ENCODE measurements around the gene MYD88. TPM values are rescaled to one million over a fixed set of nuclear protein-coding genes. Genes with fewer than 3 reads are reported as not detected.
A peak's percentile ranks its signal among the peaks of the same experiment; 100 is the strongest.

Gene MYD88
- total RNA-seq, 1 experiment from 2014 or later = 14.8 TPM

- H3K79me2 ChIP-seq (ENCODE audit: insufficient read depth, low read length) = no peaks in the 10 kb centered on the region
- no peaks in the 10 kb centered on the region for H4K20me1 ChIP-seq (ENCODE audit: insufficient read depth)
- CTCF ChIA-PET = interaction anchor here (0.6 to 2.5 kb wide), 7 partner anchors 9 to 529 kb away, joined by 3 to 7 read pairs (median 5); partner anchors contain the start of genes ACAA1 and SLC22A14
- peak; percentile 40 for DNase-seq (ENCODE audit: low read depth, low spot score)
- H3K27ac ChIP-seq (ENCODE audit: low read depth, low read length) = no peak overlapping the region
- ATAC-seq = peak; percentile 89
- peaks cover 0 to 4% of the 10 kb centered on the region in 2 experiments; a peak in 2 of 4 replicates for H3K36me3 ChIP-seq (ENCODE audit: control insufficient read depth in 1 of 2, insufficient read depth in 2 of 2, low read length in 2 of 2)
- H3K4me1 ChIP-seq (ENCODE audit: control insufficient read depth in 1 of 2, insufficient read depth in 2 of 2, low read length in 2 of 2) = peaks cover 5 to 11% of the 10 kb centered on the region in 2 experiments; a peak in 3 of 4 replicates
- no peak overlapping the region for H3K4me2 ChIP-seq (ENCODE audit: low read length)
- RAD21 ChIA-PET (ENCODE audit: low non-redundant PET in 1 of 2, low total read pairs in 2 of 2, uncharacterized antibody in 2 of 2, unreplicated experiment in 2 of 2) = no interaction called here
- no peaks in the 10 kb centered on the region for H3K9me2 ChIP-seq (ENCODE audit: insufficient read depth)
- no peaks in the 10 kb centered on the region for H3K27me3 ChIP-seq (ENCODE audit: insufficient read depth, low read length)
- H3K9me3 ChIP-seq (ENCODE audit: control insufficient read depth in 1 of 2, insufficient read depth in 1 of 2, low read depth in 1 of 2, low read length in 2 of 2) = no peaks in the 10 kb centered on the region
- POLR2A ChIA-PET = interaction anchor here (0.7 kb wide), 1 partner anchor 116 kb away, joined by 4 read pairs; no protein-coding TSS in a partner anchor
- TF ChIP-seq POLR2AphosphoS5 (IDR thresholded peaks at IDR 0.05; ENCODE audit: low read depth, low read length) = peak; percentile 35; the same call in 1 of the 2 replicates
- TF ChIP-seq RAD21 (IDR thresholded peaks at IDR 0.05; ENCODE audit: low read depth) = peak; percentile 94
- no peak for TF ChIP-seq EZH2phosphoT487 (IDR thresholded peaks at IDR 0.05; ENCODE audit: borderline replicate concordance)
- peak; percentile 86 to 88 (median 86) for TF ChIP-seq CTCF (IDR thresholded peaks at IDR 0.05 in 2 of 3, conservative IDR thresholded peaks at IDR 0.05 in 1 of 3; ENCODE audit: borderline replicate concordance in 1 of 3, insufficient read depth in 1 of 3, low read depth in 2 of 3, low read length in 2 of 3)
- peak; percentile 53 for TF ChIP-seq MAX (IDR thresholded peaks at IDR 0.05)
- BruUV-seq (replicated peaks) = no TSS peak
- no peak overlapping the region for H3K9ac ChIP-seq (ENCODE audit: low read length)
- H3K4me3 ChIP-seq (replicated peaks in 1 of 2; ENCODE audit: low read depth in 1 of 2, low read length in 2 of 2) = no peak overlapping the region
- H2AFZ ChIP-seq (ENCODE audit: low read depth, low read length, poor library complexity, severe bottlenecking) = no peak overlapping the region
- intact Hi-C loops (cut with micrococcal nuclease) = loop anchor here (1.0 to 10.0 kb wide), 6 partner anchors 129 to 724 kb away; partner anchors contain the start of gene XYLB
Measured at GRCh38 chr3:38117748-38118420, 20.6 kb upstream of the MYD88 start.
